Measurements from ENCODE around the gene SLC38A8. TPM values are rescaled to one million over a fixed set of nuclear protein-coding genes. Genes with fewer than 3 reads are reported as not detected.

Gene SLC38A8
- total RNA-seq, 2 donors from 2014 or later: not detected

- Histone ChIP-seq H3K36me3 (no peaks in the 10 kb centered on the region), H3K27me3 (no peaks in the 10 kb centered on the region), H3K4me1 (peaks cover 0 to 8% of the 10 kb centered on the region in 2 donors), H3K9me3 (no peaks in the 10 kb centered on the region), H3K27ac (no peak overlapping the region), H3K4me3 (no peak overlapping the region)
- no peak for TF ChIP-seq CTCF (IDR thresholded peaks at IDR 0.05)
- DNase-seq (ENCODE audit: low spot score): no peak
These were observed 714 bp downstream of the SLC38A8 start for GRCh38 chr16:84041881-84042280.

- H3K27ac ChIP-seq: no peak overlapping the region
- no peak for DNase-seq (ENCODE audit: low spot score)
- no peaks in the 10 kb centered on the region for H3K27me3 ChIP-seq
- H3K4me3 ChIP-seq: no peak overlapping the region
- H3K9me3 ChIP-seq: peaks cover 0 to 5% of the 10 kb centered on the region in 2 donors
- peaks cover 0 to 8% of the 10 kb centered on the region in 2 donors for H3K4me1 ChIP-seq
- no peak for TF ChIP-seq CTCF (IDR thresholded peaks at IDR 0.05)
- no peaks in the 10 kb centered on the region for H3K36me3 ChIP-seq
These were observed 1.5 kb downstream of the SLC38A8 start for GRCh38 chr16:84040823-84041820.

GRCh38 chr16:84040226-84040822 lies 2.3 kb downstream of the SLC38A8 start:
- H3K9me3 ChIP-seq: peaks cover 0 to 11% of the 10 kb centered on the region in 2 donors
- H3K27me3 ChIP-seq: no peaks in the 10 kb centered on the region
- H3K4me1 ChIP-seq: peaks cover 0 to 8% of the 10 kb centered on the region in 2 donors
- no peak overlapping the region for H3K4me3 ChIP-seq
- no peak for TF ChIP-seq CTCF (IDR thresholded peaks at IDR 0.05)
- no peak overlapping the region for H3K27ac ChIP-seq
- no peak for DNase-seq (ENCODE audit: low spot score)
- H3K36me3 ChIP-seq: no peaks in the 10 kb centered on the region

- no peak for TF ChIP-seq CTCF (IDR thresholded peaks at IDR 0.05)
- Histone ChIP-seq H3K4me3 (no peak overlapping the region), H3K27ac (no peak overlapping the region), H3K36me3 (no peaks in the 10 kb centered on the region), H3K4me1 (peaks cover 0 to 8% of the 10 kb centered on the region in 2 donors), H3K9me3 (peaks cover 0 to 11% of the 10 kb centered on the region in 2 donors), H3K27me3 (no peaks in the 10 kb centered on the region)
- DNase-seq (ENCODE audit: low spot score): no peak
These were observed 2.9 kb downstream of the SLC38A8 start for GRCh38 chr16:84039696-84040095.

- no peak overlapping the region for H3K4me3 ChIP-seq
- peaks cover 0 to 11% of the 10 kb centered on the region in 2 donors for H3K9me3 ChIP-seq
- DNase-seq (ENCODE audit: low spot score): no peak
- no peaks in the 10 kb centered on the region for H3K27me3 ChIP-seq
- no peak overlapping the region for H3K27ac ChIP-seq
- no peaks in the 10 kb centered on the region for H3K36me3 ChIP-seq
- H3K4me1 ChIP-seq: peaks cover 0 to 3% of the 10 kb centered on the region in 2 donors
- TF ChIP-seq CTCF (IDR thresholded peaks at IDR 0.05): no peak
These were observed 4.1 kb downstream of the SLC38A8 start for GRCh38 chr16:84038469-84038868.

Measured in right atrium auricular region (tissue), 2 donors.